ENCODE results near the gene SHF.

DNA sequence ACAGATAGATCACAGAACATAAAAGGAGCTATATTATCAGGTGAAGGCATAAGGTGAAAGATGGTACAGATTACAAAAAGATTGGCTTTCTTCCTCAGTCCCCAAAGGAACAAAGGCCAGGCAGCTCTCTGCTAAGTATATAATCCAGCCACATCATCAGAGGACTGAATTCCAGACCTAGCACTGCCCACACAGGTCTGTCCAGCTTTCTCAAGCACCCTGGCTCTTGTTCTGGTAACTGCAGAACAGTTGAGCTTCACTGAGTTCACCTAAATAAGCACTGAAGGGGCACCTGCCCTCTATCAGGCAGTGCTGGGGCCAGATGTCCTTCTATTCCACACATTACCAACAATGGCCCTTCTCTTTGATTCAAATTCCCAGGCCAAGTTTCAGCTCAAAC, 64.4 kb downstream of the SHF start:
- TF ChIP-seq, protein P1, sequence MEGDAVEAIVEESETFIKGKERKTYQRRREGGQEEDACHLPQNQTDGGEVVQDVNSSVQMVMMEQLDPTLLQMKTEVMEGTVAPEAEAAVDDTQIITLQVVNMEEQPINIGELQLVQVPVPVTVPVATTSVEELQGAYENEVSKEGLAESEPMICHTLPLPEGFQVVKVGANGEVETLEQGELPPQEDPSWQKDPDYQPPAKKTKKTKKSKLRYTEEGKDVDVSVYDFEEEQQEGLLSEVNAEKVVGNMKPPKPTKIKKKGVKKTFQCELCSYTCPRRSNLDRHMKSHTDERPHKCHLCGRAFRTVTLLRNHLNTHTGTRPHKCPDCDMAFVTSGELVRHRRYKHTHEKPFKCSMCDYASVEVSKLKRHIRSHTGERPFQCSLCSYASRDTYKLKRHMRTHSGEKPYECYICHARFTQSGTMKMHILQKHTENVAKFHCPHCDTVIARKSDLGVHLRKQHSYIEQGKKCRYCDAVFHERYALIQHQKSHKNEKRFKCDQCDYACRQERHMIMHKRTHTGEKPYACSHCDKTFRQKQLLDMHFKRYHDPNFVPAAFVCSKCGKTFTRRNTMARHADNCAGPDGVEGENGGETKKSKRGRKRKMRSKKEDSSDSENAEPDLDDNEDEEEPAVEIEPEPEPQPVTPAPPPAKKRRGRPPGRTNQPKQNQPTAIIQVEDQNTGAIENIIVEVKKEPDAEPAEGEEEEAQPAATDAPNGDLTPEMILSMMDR (conservative IDR thresholded peaks at IDR 0.05; ENCODE audit: low read length), result no peak
- TF ChIP-seq EZH2phosphoT487 (IDR thresholded peaks at IDR 0.05; ENCODE audit: borderline replicate concordance), result no peak

Data from Loucy (cell line).